HK-2 (cell line): ENCODE results near the gene RNU7-1.

Source experiments
- DNase-seq: peaks from one replicate; pipeline ENCODE4 v3.0.0-alpha.2; 2018; ENCODE audit not compliant: unreplicated experiment

RNU7-1 gene

DNA sequence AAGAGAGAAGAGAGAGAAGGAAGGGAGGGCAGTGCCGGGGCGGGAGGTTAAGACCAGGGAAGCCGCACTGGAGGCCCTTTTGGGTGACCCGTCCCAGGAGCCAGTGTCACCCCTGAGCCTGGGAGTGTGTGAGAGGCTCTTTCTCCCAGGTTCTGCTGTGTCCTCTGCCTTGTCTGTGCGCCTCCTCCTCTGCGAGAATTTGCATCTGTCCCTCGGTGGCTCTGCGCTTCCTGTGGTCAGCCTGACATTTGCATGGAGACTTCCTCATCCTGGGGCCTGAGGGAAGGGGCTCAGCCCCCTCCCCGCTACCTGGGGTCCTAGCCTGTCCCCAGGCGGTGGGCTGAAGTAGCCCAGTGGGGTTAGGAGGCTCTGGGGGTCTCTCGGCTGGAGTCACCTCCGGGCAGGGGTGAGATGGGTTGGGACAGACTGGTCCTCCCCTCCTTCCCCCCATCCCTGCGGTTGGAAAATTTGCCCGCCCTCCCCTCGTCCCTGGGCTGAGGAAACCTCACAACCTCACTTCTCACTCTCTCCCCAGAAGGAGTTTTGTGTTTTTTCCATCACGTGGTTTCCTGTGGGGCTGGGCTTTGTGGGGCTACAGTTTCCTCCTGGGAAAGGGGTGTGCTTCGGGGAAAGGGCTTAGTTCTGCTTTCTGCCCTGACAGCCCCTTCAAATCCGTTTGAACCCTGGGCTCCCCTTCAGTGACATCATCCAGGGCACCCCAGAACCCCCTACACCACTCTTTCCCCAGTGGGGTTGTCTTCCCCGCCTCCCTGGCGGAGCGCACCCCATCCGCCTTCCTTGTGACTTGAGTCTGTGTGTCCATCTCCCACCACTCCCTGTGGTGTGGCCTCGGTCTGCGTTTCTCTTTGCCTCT, 10.1 kb downstream of the RNU7-1 start:
- DNase-seq, result no peak

DNA sequence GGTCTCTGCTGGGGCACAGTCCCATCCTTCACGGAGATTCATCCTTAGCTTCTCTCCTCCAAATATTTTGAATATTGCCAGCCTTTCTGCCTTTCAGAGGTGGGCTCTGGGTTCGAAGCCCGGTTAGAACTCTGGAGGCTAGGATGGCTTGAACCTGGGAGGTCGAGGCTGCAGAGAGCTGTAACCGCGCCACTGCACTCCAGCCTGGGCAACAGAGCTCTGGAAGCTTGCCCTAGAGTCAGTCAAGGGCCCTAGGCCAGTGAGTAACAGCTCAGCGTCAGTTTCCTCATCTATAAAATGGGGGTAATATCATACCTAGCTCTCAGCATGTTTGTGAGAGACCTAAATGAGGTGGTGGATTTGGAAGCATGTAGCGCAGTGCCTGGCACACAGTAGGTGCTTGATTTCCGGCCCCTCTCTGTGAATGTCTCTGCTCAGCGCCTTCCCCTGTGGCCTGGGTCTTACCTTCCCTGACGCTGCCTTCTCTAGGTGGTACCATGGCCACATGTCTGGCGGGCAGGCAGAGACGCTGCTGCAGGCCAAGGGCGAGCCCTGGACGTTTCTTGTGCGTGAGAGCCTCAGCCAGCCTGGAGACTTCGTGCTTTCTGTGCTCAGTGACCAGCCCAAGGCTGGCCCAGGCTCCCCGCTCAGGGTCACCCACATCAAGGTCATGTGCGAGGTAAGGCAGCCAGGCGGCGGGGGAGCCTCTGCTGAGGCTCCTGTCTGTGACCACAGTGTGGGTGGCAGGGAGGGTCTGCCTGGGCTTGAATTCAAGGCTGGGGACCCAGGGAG, 10.9 kb downstream of the RNU7-1 start:
- DNase-seq, result no peak

DNA sequence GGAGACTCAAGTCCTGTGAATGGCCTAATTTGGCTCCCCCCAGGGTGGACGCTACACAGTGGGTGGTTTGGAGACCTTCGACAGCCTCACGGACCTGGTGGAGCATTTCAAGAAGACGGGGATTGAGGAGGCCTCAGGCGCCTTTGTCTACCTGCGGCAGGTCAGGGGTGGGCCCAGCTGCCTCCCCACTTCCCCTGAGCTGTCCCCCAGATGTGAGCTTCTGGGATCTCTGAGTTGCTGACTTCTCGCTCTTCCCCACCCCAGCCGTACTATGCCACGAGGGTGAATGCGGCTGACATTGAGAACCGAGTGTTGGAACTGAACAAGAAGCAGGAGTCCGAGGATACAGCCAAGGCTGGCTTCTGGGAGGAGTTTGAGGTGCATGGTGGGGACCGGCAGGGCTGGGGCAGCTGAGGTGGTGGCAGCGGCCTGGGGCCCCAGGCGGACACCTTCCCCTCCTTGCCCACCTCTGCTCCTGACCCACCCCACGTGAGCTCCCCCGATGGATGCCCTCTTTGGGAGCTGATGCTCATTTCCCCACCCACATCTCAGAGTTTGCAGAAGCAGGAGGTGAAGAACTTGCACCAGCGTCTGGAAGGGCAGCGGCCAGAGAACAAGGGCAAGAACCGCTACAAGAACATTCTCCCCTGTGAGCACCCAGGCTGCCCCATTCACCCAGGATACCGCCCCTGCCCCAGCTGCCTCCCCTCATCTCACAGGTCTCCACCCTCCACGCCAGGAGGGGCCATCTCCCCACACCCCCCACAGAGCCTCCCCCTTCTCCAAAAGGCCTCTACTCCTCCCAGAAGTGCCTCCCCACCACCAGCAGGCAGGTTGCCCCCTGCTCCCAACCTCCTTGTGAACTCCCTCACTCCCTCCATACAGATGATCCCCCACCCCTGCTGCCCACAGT, 11.7 kb downstream of the RNU7-1 start:
- no peak for DNase-seq

DNA sequence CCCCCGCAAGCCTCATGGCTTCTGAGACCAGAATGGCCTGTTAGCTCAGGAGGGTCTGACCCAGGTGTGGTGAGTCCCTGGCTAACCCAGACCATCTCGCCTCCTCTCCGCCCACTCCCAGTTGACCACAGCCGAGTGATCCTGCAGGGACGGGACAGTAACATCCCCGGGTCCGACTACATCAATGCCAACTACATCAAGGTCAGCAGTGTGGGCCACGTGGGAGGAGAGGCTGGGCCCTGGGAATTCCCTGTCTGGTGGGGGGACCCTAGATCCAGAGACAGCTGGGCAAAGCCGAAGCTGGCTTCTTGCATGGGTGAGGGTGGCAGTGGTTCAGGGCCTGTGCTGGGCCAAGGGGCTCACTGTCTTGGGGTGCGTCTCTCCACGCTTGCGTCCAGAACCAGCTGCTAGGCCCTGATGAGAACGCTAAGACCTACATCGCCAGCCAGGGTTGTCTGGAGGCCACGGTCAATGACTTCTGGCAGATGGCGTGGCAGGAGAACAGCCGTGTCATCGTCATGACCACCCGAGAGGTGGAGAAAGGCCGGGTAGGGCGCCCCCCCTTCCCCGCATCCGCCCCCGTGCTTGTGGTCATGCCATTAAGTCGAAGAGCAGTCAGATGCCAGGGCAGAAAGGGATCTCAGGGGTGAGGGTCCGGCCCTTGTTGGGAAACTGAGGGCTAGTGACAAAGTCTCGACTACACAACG, 12.6 kb downstream of the RNU7-1 start:
- DNase-seq, result no peak

DNA sequence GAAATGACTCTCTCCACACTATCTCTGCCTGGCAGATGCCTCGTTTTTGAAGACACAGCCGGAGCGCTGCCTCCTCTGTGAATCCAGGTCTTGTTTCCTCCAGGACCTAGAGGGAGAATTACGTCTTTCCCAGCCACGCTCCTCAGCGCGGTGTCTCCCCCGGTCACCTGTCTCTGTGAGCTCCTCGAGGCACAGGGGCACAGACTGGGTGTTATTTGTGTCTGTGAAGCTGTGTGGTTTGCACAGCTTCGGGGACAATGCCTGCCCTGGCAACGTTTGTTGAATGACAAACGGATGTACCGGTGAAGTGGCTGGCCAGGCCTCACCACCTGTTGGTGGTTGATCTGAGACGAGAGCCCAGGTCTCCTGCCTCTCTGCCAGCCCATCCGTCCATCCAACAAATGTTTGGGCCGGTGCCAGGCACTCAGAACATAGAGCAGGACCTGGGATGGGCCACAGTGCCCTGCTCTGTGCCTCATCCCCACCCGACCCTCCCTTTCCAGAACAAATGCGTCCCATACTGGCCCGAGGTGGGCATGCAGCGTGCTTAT, 13.6 kb downstream of the RNU7-1 start:
- DNase-seq, result no peak

DNA sequence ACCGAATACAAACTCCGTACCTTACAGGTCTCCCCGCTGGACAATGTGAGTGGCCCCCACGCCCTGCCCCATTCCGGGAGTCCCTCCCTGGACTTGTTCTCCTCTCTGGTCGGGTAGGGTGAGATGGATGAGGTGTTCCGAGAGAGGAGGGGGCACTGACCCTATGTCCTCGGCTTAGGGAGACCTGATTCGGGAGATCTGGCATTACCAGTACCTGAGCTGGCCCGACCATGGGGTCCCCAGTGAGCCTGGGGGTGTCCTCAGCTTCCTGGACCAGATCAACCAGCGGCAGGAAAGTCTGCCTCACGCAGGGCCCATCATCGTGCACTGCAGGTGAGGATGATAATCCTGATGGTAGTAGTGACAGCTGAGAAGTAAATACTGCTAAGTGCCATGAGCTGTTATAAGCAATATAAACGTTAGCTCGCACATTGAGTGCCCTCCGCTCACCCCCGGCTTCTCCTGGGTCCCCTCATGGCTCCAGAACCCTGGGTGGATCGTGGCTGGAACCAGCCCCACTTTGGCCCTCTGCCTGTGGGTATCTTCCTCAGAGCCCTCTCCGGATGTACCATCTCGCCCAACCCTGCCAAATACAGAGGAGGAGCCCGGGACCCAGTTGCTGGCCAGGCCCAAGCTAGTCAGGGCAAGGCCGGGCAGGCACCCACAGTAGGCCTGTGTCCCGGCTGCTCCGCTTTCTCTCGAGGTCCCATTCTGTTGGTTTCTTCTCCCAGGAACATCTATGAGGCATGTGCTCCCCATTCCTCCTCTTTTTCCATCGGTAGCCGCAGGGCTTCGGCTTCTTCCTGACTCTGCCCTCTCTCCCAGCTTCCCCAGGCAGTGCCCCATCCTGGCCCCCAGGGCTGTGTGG, 14.4 kb downstream of the RNU7-1 start:
- no peak for DNase-seq

DNA sequence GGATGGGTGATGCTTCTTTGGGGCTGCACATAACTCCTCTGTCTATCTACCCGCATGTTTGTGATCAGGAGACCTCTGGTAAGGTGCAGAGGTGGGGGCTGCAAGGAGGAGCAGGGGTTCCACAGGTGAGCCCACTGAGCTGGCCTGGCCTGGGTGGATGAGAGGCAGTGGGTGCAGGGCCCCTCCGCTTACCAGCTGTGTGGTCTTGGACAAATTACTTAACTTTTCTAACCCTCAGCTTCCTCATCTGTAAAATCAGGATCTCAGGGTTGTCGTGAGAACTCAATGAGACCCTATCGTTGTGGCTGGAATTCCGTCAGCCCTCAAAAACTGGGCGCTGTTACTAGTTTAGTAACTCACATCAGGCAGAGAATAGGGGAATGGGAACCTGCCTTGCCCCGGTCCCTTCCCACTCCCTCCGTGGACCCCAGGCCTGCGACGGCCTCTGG, 15.0 kb downstream of the RNU7-1 start:
- no peak for DNase-seq

DNA sequence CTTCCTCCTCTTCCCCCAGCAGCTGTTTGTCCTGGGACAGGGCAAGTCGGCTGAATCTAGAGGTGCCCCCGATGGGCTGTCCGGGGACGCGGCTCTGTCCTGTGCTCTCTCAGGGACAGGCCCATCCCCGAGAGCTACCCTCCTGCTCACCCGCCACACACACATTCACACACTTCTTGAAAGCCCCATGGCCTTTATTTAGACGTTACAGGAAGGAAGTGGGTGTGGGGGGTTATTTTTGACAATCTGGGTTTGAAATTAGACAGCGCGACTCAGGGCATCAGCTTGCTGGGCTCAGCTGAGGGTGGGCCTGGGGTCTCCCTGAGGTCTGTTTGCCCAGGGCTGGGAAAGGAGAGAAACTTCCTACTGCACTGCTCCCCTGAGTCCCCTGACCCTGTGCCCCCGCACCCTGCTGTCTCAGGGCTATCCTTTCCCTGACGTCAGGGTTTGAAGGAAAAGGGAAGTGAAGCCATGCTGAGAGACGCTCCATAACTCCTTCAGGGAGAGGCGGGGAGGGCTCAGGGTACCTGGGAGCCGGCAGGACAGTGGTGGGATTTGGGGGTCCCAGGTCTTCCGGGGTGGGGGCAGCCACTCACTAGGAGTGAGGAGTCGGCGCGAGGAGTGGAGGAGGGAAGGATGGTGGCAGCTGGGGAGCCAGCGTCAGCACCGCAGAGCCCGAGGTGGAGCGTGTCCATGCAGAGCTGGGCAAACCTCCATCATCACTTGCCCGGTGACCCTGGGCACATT, 15.6 kb downstream of the RNU7-1 start:
- DNase-seq, result no peak

DNA sequence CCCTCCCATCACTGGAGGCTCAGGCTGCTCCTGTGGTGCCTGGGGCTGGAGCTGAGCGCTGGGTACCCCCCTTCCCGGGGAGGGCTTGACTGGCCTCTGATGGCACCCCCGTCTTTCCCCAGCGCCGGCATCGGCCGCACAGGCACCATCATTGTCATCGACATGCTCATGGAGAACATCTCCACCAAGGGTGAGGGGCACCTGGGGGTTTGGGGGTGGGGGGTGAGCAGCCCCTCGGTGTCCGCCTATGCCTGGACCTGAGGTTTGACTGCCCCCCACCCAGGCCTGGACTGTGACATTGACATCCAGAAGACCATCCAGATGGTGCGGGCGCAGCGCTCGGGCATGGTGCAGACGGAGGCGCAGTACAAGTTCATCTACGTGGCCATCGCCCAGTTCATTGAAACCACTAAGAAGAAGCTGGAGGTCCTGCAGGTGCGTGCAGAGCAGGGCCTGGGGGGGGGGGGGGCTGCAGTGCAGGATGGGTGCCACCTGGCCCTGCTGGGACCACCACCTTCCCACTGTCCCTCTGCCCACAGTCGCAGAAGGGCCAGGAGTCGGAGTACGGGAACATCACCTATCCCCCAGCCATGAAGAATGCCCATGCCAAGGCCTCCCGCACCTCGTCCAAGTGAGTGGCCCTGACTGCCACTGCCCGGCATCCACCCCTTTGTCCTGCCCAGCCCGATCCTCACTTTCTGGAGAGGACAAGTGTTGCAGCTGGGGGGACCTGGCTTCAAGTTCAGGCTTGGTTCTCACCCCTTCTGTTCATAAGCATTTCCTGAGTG, 16.4 kb downstream of the RNU7-1 start:
- DNase-seq, result no peak

DNA sequence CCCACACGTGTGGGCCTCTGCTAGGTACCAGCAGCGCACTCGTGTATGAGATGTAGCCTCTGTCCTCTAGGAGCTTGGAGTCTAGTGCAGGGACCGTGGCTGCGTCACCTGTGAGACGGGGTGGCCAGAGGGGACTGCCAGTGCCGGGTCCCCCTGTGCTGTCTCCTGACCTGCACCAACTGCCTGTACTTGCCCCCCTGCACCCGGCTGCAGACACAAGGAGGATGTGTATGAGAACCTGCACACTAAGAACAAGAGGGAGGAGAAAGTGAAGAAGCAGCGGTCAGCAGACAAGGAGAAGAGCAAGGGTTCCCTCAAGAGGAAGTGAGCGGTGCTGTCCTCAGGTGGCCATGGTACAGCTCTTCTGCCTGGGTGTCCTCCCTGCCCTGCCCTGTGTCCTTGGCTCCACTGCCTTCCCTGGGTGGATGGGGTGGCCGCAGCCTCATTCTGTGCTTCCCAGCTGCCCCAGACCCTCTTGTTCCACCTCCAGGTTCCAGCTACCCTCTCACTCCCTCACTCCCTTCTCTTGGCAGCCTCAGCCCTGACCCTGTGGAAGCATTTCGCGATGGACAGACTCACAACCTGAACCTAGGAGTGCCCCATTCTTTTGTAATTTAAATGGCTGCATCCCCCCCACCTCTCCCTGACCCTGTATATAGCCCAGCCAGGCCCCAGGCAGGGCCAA, 17.1 kb downstream of the RNU7-1 start:
- no peak for DNase-seq

DNA sequence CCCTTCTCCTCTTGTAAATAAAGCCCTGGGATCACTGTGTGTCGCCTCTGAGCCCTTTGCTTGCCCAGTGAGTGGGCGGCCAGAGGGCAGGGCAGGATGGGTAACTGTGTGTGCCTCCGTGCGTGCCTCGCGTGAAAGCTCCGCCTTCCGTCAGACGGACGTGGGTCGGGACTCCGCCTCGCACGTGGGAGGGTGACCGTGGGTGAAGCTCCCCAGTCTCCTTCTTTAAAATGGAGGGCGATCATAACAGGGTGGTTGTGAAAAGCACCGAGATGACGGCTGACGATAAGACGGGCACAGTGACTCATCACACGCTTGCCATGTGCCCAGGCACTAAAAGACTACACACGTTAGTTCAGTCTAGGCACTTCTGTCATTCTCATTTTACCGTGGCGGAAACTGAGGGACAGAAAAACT, 17.7 kb downstream of the RNU7-1 start:
- DNase-seq, result no peak

DNA sequence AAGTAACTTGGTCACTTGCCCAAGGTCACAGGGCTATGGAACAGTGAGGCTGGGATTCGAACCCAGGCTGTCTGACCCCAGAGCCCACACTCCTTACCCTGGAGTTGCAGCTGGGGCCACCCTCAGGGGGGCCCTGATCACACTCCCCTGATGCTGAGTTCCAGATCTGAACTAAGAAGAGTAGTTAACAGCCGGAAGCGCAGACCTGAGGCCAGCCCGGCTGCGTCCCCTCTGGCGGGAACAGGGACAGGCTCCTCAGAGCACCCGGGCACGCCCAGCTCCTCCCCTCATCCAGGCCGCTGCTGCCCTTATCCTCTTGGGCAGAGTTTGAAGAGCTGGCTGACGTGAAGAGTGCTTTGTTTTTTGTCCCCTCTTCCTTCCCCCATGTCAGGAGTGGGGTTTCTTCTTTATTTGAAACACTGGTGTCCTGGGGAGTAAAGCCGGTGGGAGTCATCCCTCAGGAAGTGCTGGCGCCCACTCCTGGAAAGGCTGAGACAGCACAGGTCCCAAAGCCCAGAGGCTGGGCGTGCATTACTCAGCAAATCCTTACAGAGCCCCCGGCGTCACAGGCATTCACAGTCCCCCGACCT, 18.2 kb downstream of the RNU7-1 start:
- DNase-seq, result no peak

DNA sequence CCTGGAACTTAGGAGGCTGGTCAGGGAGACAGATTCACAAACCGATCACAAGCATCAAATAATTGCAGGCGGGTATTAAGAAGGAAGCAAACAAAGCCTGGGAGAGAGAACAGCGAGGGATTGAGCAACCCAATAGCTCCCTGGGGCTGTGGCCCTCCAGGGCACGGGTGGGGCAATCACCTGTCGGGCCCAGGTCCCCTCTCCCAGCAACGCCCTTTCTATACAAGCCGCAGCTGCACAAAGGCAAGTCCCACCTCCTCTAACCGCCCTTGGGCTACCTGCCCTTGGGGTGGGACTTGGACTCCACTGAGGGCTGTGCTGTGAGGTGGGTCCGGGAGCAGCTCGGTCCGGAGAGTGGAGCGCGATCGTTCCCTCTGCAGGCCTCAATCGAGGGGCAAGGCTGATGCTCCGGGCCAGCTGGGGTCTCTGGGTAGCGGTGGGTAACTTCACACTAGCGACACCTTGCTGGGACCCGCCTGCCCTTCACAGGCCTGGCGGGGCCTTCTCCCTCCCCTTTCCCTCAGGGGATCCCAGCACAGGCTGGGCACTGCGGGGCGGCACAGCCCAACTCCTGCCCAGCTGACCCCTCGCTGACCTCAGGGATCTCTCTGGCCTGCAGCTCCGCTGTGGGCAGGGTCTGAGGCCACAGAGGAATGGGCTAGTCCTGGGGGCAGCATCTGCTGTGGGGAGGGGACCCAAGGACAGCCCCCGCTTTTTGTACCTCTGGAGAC, 18.8 kb downstream of the RNU7-1 start:
- no peak for DNase-seq

DNA sequence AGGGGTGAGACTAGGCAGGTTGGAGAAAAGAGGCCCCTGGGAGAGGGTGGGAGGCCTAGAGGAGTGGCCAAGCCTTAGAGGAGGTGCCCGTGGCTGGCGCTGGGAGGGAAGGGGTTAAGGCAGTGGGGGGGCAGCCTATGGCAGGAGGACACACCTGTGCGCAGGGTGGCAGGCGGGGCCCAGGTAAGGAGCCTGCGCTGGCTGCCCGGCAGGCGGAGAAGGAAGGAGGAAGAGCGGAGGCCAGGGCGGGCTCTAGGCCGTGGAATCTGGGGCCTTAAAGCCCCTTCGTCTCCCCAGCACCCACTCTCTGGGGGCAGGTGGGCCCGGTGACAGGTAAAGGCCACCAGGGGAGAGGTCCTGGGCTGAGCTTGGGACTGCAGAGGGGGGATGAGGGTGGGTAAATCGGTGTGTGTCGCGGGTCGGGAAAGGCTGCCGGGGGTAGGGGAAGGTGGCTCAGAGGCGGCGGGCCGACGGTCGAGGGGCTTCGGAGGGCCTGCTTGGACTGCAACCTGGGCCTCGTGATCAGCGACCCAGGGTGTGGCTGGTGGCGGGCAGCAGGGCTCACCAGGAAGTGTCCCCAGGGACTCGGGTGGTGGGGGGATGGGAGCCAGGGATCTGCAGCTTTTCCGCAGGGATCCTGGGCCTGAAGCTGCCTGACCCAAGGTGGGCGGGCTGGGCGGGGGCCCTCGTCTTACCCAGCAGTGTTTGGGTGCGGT, 19.6 kb downstream of the RNU7-1 start:
- DNase-seq, result no peak

DNA sequence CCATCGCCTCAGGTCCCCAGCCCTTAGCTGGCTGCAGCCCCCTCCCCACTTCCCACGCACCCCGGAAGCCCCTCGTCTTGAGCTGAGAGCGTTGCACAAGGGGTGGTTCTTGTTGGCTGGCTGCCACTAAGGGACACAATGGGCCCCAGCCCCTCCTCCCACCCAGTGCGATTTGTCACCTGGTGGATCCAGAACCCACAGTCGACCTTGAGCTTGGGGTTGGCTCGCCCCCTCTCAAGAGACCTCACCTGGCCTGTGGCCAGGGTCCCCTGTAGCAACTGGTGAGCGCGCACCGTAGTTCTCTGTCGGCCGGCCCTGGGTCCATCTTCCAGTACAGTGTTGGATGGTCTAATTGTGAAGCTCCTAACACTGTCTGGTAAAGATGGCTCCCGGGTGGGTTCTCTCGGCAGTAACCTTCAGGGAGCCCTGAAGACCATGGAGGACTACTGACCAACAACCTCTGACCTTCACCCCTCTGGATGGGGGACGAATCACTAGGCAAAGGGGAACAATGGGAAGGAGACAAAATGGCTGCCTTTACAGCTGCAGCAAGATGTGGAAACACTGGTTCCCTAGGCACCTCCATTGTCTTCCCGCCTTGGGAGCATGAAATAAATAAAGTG, 20.3 kb downstream of the RNU7-1 start:
- DNase-seq, result no peak

DNA sequence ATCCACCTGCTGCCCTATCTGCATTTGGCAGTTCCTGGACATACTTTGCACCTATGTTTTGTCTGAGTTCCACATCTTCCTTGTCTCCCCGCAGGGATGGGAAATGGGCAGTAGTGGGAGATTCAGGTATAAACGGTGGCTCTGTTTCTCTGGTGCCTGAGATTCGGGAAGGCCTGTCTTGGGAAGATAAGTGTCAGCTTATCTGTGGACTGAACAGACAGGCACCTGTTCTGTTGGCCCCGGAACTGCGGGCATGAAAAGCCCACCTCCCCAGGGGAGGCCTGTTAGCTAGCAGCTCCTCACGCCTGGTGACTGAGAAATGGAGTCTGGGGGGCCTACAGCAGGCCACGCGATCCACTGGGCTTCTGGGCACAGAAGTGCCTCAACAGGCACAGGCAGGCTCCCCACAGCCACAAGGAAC, 21.0 kb downstream of the RNU7-1 start:
- DNase-seq, result no peak
